CD4-positive, alpha-beta memory T cell (primary cell): ENCODE measurements around the gene ADAMTS15. TPM values are rescaled to one million over a fixed set of nuclear protein-coding genes. Genes with fewer than 3 reads are reported as not detected.
A peak's percentile ranks its signal among the peaks of the same experiment; 100 is the strongest.

Source experiments
- CTCF ChIA-PET: fragments of 350-600 bp; sonication (Branson Sonifier 250); formaldehyde crosslinking; loops from one replicate; lab custom pipeline; 2021; ENCODE audit warnings: inconsistent platforms; ENCODE audit not compliant: partially characterized antibody; lab: Charles Lee
- POLR2A ChIA-PET: fragments of 350-600 bp; sonication (Branson Sonifier 250); formaldehyde crosslinking; loops from one replicate; lab custom pipeline; 2021; ENCODE audit not compliant: partially characterized antibody; lab: Charles Lee
- DNase-seq, 5 donors: peaks; one replicate each; pipeline versions ENCODE4 v3.0.0 to v3.0.0-alpha.2; 2020 to 2022; ENCODE audit warnings: mixed read lengths in 1 of 5
- H3K27ac ChIP-seq: one replicate; pipeline ENCODE4 v1.7.0; 2013; ENCODE audit warnings: low read depth, low read length
- H3K27me3 ChIP-seq: 2 replicates; pipeline ENCODE4 v1.7.0; 2013; ENCODE audit warnings: mild to moderate bottlenecking, low read length, moderate library complexity; ENCODE audit not compliant: insufficient read depth
- H3K36me3 ChIP-seq: 2 replicates; pipeline ENCODE4 v1.7.0; 2013; ENCODE audit warnings: mild to moderate bottlenecking, low read length, moderate library complexity; ENCODE audit not compliant: insufficient read depth
- H3K4me1 ChIP-seq: 2 replicates; pipeline ENCODE4 v1.7.0; 2013; ENCODE audit warnings: mild to moderate bottlenecking, low read length, moderate library complexity; ENCODE audit not compliant: insufficient read depth
- H3K4me3 ChIP-seq, 2 donors: one replicate each; pipeline ENCODE4 v1.7.0; 2013; ENCODE audit warnings: low read length in 2 of 2, mild to moderate bottlenecking in 1 of 2
- H3K9me3 ChIP-seq, 2 donors: one replicate each; pipeline ENCODE4 v1.7.0; 2013; ENCODE audit warnings: low read length in 2 of 2, control low read depth in 1 of 2; ENCODE audit not compliant: control insufficient read depth in 1 of 2
- H3K27ac Mint-ChIP-seq, 7 donors: one replicate each; pipeline ENCODE4 v1.8.0; 2020 to 2021; ENCODE audit warnings: mixed read lengths in 7 of 7, mild to moderate bottlenecking in 6 of 7, inconsistent platforms in 3 of 7, moderate library complexity in 3 of 7
- H3K27me3 Mint-ChIP-seq, 2 donors: one replicate each; pipeline ENCODE4 v1.8.0; 2020 to 2021; ENCODE audit warnings: mixed read lengths in 2 of 2
- H3K36me3 Mint-ChIP-seq, 2 donors: one replicate each; pipeline ENCODE4 v1.8.0; 2020 to 2021; ENCODE audit warnings: mixed read lengths in 2 of 2, inconsistent platforms in 1 of 2, mild to moderate bottlenecking in 1 of 2
- H3K4me1 Mint-ChIP-seq, 4 donors: one replicate each; pipeline ENCODE4 v1.8.0; 2020 to 2021; ENCODE audit warnings: mixed read lengths in 4 of 4, mild to moderate bottlenecking in 1 of 4
- H3K4me3 Mint-ChIP-seq, 8 donors: one replicate each; pipeline ENCODE4 v1.8.0; 2020 to 2021; ENCODE audit warnings: mixed read lengths in 8 of 8, mild to moderate bottlenecking in 7 of 8, moderate library complexity in 6 of 8, inconsistent platforms in 3 of 8
- H3K9me3 Mint-ChIP-seq, 8 donors: one replicate each; pipeline ENCODE4 v1.8.0; 2020 to 2021; ENCODE audit warnings: mixed read lengths in 8 of 8, mild to moderate bottlenecking in 5 of 8, inconsistent platforms in 3 of 8, moderate library complexity in 1 of 8
- intact Hi-C: fragments of 100-400 bp; cut with micrococcal nuclease; formaldehyde crosslinking; loops from one replicate; pipeline ENCODE4 v1.15.1; 2023
- polyA plus RNA-seq, 2 donors: library from polyadenylated mRNA; unstranded; fragments of 300-500 nt; fragmentation: Illumina TruSeq; gene quantifications; one replicate each; pipeline ENCODE4 v1.2.3, GENCODE V29; 2021
- total RNA-seq, 2 experiments: library from RNA; stranded (reverse); gene quantifications; one replicate each; pipeline ENCODE4 v1.2.3, GENCODE V29; 2021

The ADAMTS15 gene
- total and polyA plus RNA-seq, 4 experiments from 2014 or later = not detected

DNA sequence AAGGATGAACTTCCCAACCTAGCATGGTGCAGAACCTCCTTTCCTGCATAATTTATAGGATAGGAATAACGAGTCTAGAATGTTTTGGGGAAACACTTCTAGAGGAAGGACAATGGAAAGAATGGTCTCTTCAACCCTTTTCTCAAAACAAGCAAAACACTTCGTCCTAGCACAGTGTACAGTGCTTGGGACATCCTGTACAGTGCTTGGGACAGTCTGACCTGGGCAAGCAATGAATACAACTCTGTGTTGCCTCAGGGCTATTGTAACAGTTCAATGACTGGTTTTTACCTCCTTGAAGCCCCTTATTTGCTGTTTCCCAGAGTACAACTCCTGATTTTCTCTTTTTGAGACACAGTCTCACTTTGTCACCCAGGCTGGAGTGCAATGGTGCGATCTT is 18.5 kb upstream of the ADAMTS15 start:
- Mint-ChIP-seq H3K36me3 (no peaks in the 10 kb centered on the region), H3K9me3 (no peaks in the 10 kb centered on the region), H3K27ac (no peak overlapping the region), H3K4me1 (peaks cover 2 to 17% (median 7%) of the 10 kb centered on the region in 4 donors), H3K27me3 (peaks cover 30 to 35% of the 10 kb centered on the region in 2 donors), H3K4me3 (no peak overlapping the region)
- Histone ChIP-seq H3K4me3 (no peak overlapping the region), H3K27ac (no peak overlapping the region), H3K27me3 (peaks cover 18% of the 10 kb centered on the region), H3K4me1 (no peaks in the 10 kb centered on the region), H3K36me3 (no peaks in the 10 kb centered on the region), H3K9me3 (no peaks in the 10 kb centered on the region)
- CTCF ChIA-PET = interaction anchor here (2.1 to 9.5 kb wide), 4 partner anchors 12 to 465 kb away, joined by 7 to 182 read pairs (median 34); no protein-coding TSS in a partner anchor
- intact Hi-C loops = no loop called here
- POLR2A ChIA-PET = no interaction called here
- no peak for DNase-seq

DNA sequence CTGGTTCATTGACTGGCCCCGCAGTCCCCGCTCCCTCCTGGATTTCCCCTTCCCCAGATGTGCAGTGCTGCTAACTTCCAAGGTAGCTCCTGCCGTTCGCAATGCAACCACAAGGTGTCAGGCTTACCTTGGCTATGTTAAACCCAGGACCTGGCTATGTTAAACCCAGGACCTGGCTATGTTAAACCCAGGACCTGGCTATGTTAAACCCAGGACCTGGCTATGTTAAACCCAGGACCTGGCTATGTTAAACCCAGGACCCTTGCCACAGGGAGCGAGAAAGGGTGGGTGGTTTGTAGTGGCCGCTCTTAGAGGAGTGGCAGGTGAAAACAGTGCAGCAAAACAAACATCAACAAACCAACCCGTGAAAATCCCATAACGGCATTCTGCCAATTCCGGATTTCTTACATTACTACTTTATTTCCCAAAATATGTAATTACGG is 17.1 kb upstream of the ADAMTS15 start:
- Mint-ChIP-seq H3K9me3 (no peaks in the 10 kb centered on the region), H3K36me3 (no peaks in the 10 kb centered on the region), H3K4me1 (peaks cover 2 to 17% (median 7%) of the 10 kb centered on the region in 4 donors), H3K4me3 (no peak overlapping the region), H3K27ac (no peak overlapping the region), H3K27me3 (peaks cover 28 to 32% of the 10 kb centered on the region in 2 donors)
- DNase-seq = peak; percentile 37 to 74 (median 46)
- H3K27ac ChIP-seq = no peak overlapping the region
- H3K4me3 ChIP-seq = no peak overlapping the region
- H3K4me1 ChIP-seq = no peaks in the 10 kb centered on the region
- intact Hi-C loops = no loop called here
- H3K36me3 ChIP-seq = no peaks in the 10 kb centered on the region
- peaks cover 18% of the 10 kb centered on the region for H3K27me3 ChIP-seq
- ChIA-PET POLR2A (no interaction called here), CTCF (interaction anchor here (0.7 to 9.5 kb wide), 15 partner anchors 10 to 468 kb away, joined by 3 to 182 read pairs (median 7); no protein-coding TSS in a partner anchor)
- no peaks in the 10 kb centered on the region for H3K9me3 ChIP-seq

DNA sequence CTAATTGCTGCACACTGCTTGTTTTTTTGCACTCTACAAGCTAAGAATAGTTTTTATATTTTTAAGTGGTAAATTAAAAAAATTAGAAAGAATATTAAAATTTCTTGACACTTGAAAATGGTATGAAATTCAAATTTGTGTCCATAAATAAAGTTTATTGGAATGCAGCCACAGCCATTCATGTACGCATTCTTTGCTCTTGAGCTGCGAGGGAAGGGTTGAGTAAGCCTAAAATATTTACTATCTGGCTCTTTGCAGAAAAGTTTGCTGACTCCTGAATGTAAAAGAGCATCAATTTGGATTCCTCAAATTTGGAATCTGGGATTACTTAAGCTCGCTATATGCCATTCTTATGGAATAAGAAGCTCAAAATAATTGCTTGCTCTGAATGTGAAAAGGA is 16.6 kb upstream of the ADAMTS15 start:
- Mint-ChIP-seq H3K9me3 (no peaks in the 10 kb centered on the region), H3K4me3 (no peak overlapping the region), H3K27me3 (peaks cover 24 to 27% of the 10 kb centered on the region in 2 donors), H3K4me1 (peaks cover 2 to 15% (median 7%) of the 10 kb centered on the region in 4 donors), H3K27ac (no peak overlapping the region), H3K36me3 (no peaks in the 10 kb centered on the region)
- H3K4me3 ChIP-seq = no peak overlapping the region
- no peaks in the 10 kb centered on the region for H3K9me3 ChIP-seq
- H3K36me3 ChIP-seq = no peaks in the 10 kb centered on the region
- no peak for DNase-seq
- H3K27me3 ChIP-seq = peaks cover 18% of the 10 kb centered on the region
- no peak overlapping the region for H3K27ac ChIP-seq
- H3K4me1 ChIP-seq = no peaks in the 10 kb centered on the region
- intact Hi-C loops = no loop called here
- POLR2A ChIA-PET = no interaction called here
- CTCF ChIA-PET = interaction anchor here (0.7 to 9.5 kb wide), 13 partner anchors 10 to 467 kb away, joined by 3 to 182 read pairs (median 7); no protein-coding TSS in a partner anchor

DNA sequence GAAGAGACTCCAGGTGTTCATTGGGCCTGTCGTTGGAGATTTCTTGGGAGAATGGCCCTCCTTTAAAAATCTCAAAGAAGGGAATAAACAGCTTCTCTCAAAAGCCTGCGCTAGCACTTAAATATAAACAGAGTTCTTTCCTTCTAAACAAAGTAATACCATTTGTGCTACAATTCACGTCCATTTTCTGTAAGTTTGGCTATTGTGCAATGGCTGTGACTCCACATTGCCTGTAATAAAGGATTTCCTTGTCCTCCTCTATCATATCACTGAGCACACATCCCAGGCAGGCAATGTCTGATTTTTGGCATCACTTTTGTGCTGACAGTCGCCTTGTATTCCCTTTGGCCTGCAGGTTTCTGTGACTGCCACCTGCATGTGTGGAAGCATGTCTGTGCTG is 15.1 kb upstream of the ADAMTS15 start:
- Mint-ChIP-seq H3K27me3 (peaks cover 18 to 21% of the 10 kb centered on the region in 2 donors), H3K36me3 (no peaks in the 10 kb centered on the region), H3K4me3 (no peak overlapping the region), H3K4me1 (peaks cover 3 to 16% (median 10%) of the 10 kb centered on the region in 4 donors), H3K9me3 (no peaks in the 10 kb centered on the region), H3K27ac (no peak overlapping the region)
- H3K4me3 ChIP-seq = no peak overlapping the region
- H3K36me3 ChIP-seq = no peaks in the 10 kb centered on the region
- H3K27ac ChIP-seq = no peak overlapping the region
- intact Hi-C loops = no loop called here
- H3K27me3 ChIP-seq = peaks cover 14% of the 10 kb centered on the region
- POLR2A ChIA-PET = no interaction called here
- H3K4me1 ChIP-seq = no peaks in the 10 kb centered on the region
- CTCF ChIA-PET = interaction anchor here (0.9 to 9.5 kb wide), 12 partner anchors 9 to 462 kb away, joined by 3 to 182 read pairs (median 4); no protein-coding TSS in a partner anchor
- no peak for DNase-seq
- H3K9me3 ChIP-seq = no peaks in the 10 kb centered on the region

DNA sequence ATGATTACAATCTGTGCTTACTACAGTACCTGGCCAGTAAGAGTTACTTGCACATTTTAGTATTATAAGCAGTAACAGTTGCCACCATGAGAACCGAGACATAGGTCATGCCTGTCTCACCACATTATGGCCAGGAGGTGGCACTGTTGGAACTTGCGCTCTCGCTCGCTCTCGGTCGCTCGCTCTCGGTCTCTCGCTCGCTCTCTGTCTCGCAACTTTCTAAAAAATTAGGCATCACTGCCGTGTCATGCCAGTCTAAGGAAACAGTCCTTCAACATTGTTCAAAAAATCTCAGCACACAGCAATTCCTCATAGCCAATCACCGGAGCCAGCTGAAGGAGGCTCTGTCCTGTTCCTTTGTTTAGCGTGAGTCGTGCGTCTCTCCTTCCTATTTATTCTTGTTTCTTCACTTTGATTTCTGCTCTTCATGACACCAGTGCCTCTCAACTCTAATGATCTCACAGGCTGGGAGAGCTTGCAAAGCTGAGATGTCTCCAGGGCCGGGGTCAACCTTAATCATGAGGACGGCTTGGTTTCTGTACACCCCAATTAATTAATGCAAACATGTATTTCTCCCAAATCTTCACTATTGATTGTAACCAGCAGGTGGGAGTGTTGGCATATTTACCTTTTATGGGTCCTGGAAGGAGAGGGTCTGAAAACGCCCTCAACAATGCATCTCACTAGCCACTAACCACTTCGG is 13.8 kb upstream of the ADAMTS15 start:
- peak; percentile 60 to 68 (median 63) for DNase-seq
- no peak overlapping the region for H3K27ac Mint-ChIP-seq
- H3K27me3 ChIP-seq = peaks cover 5% of the 10 kb centered on the region
- H3K27me3 Mint-ChIP-seq = peaks cover 9% of the 10 kb centered on the region in 2 donors
- CTCF ChIA-PET = interaction anchor here (0.7 to 9.5 kb wide), 21 partner anchors 9 to 1214 kb away, joined by 3 to 182 read pairs (median 4); no protein-coding TSS in a partner anchor
- H3K36me3 Mint-ChIP-seq = no peaks in the 10 kb centered on the region
- H3K4me1 ChIP-seq = peaks cover 10% of the 10 kb centered on the region
- H3K9me3 ChIP-seq = no peaks in the 10 kb centered on the region
- peak overlapping the region; percentile 67 to 85 for H3K4me3 ChIP-seq
- intact Hi-C loops = loop anchor here (1.0 to 2.0 kb wide), 4 partner anchors 120 to 460 kb away; partner anchors contain the start of gene ZBTB44
- no peak overlapping the region for H3K27ac ChIP-seq
- H3K4me3 Mint-ChIP-seq = no peak overlapping the region
- H3K9me3 Mint-ChIP-seq = no peaks in the 10 kb centered on the region
- H3K36me3 ChIP-seq = no peaks in the 10 kb centered on the region
- POLR2A ChIA-PET = interaction anchor here (0.7 kb wide), 1 partner anchor 446 kb away, joined by 3 read pairs; no protein-coding TSS in a partner anchor
- peaks cover 7 to 17% (median 15%) of the 10 kb centered on the region in 4 donors for H3K4me1 Mint-ChIP-seq

DNA sequence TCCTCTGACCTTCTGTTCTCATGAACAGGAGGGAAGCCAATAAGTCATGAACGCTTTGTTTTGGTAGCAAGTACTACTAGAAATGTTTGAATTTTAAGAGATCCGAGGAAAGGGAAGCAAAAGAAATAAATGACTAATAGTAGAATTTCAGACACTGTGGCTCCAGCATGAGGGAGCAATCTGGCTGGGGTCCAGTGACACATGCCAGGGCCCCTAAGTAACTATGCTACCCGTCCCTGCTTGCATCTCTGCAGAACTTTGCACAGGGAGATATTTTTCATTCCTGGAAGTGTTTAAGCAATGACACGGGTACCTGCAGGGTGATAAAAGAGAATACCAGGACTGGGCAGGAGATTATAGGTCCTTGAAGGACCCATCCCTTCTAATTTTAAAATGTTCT is 12.8 kb upstream of the ADAMTS15 start:
- no peaks in the 10 kb centered on the region for H3K9me3 Mint-ChIP-seq

DNA sequence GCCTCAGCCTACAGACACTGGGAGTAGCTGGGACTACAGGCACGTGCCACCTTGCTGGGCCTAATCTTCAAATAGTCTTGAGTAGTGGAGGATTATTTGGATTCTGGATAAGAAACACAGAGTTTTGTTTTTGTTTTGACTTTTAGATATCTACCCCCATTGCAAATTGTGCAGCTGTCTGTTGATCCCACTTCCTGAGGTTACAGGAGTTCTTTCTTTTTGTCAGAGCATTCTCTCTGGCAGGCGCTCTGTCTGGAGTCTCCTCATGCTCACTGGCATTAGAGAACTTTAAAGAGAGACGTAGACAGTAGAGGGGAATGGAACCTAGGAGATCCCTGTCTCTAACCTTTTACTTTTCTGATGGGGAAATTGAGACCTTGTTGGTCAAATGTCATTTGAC is 12.3 kb upstream of the ADAMTS15 start:
- Mint-ChIP-seq H3K4me1 (peaks cover 9 to 18% (median 16%) of the 10 kb centered on the region in 4 donors), H3K9me3 (no peaks in the 10 kb centered on the region), H3K4me3 (peak overlapping the region in 1 of 8 donors; percentile 22), H3K27me3 (peaks cover 2 to 3% of the 10 kb centered on the region in 2 donors), H3K27ac (peak overlapping the region in 1 of 7 donors; percentile 30), H3K36me3 (no peaks in the 10 kb centered on the region)
- Histone ChIP-seq H3K9me3 (no peaks in the 10 kb centered on the region), H3K4me3 (no peak overlapping the region), H3K27me3 (no peaks in the 10 kb centered on the region), H3K4me1 (peaks cover 12% of the 10 kb centered on the region), H3K36me3 (no peaks in the 10 kb centered on the region), H3K27ac (no peak overlapping the region)
- ChIA-PET POLR2A (no interaction called here), CTCF (interaction anchor here (0.6 to 9.5 kb wide), 3 partner anchors 132 to 425 kb away, joined by 3 to 182 read pairs (median 18); no protein-coding TSS in a partner anchor)
- intact Hi-C loops = no loop called here
- no peak for DNase-seq

More for the DNA sequence above, 12.8 kb upstream of the ADAMTS15 start:
- Mint-ChIP-seq H3K27ac (no peak overlapping the region), H3K36me3 (no peaks in the 10 kb centered on the region), H3K27me3 (peaks cover 2 to 3% of the 10 kb centered on the region in 2 donors), H3K4me1 (peaks cover 9 to 18% (median 16%) of the 10 kb centered on the region in 4 donors), H3K4me3 (peak overlapping the region in 2 of 8 donors; percentile 45 to 78)
- no peak overlapping the region for H3K4me3 ChIP-seq
- no peaks in the 10 kb centered on the region for H3K9me3 ChIP-seq
- CTCF ChIA-PET = interaction anchor here (0.6 to 9.5 kb wide), 10 partner anchors 8 to 464 kb away, joined by 3 to 182 read pairs (median 6); no protein-coding TSS in a partner anchor
- no peaks in the 10 kb centered on the region for H3K27me3 ChIP-seq
- no peak overlapping the region for H3K27ac ChIP-seq
- peaks cover 12% of the 10 kb centered on the region for H3K4me1 ChIP-seq
- intact Hi-C loops = loop anchor here (1.0 to 2.0 kb wide), 3 partner anchors 121 to 459 kb away; partner anchors contain the start of gene ZBTB44
- H3K36me3 ChIP-seq = no peaks in the 10 kb centered on the region
- POLR2A ChIA-PET = no interaction called here
- no peak for DNase-seq
